Stimulated activated CD4-positive, alpha-beta T cell treated with anti-CD3 and anti-CD28 coated beads, Interleukin-15, amount 100 ng/mL, for 24 hours (primary cell): Measurements from ENCODE around the gene CFDP1.

ENCODE experiments used
- DNase-seq: peaks from one replicate; pipeline ENCODE4 v3.0.0-alpha.2; 2020

Gene CFDP1

GRCh38 chr16:75432828-75433731, at the start of gene CFDP1:
CFDP1 (minus strand) TSS chr16:75433503; CDS start chr16:75433352, 151 bp downstream.
- DNase-seq, result peak; percentile 97

DNA sequence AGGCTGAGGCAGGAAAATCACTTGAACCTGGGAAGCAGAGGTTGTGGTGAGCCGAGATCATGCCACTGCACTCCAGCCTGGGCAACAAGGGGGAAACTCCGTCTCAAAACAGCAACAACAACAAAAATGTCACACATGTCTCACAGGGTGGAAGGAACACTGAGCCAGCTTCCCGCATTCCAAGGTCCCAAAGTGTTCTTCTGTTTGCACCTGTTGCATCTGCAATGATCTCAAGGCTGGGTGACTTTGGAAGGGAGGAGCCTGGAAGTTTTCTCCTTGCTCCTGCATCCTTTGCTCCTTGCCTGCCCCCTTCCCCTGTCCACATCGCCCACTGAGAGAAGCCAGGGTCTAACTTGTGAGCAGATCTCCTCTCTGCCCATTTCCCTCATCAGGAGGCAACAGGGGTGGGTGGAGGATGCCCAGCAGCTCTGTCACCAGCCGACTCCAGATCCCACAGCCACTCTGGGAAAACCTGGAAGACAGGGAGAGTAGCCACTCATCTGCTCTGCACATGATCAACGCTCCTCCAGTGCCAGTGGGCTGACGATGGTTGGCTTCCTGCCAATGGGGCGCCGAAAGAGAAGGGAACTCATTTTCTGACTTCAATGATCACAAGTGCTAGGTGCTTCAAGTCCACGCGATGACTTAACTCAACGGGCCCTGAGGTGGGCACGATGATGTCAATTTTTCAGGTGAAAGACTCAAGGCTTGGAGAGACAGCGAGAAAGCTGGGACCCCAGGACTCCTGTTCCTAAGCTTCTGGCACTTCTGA, 49.3 kb upstream of the CFDP1 start:
- no peak for DNase-seq

- DNase-seq, result no peak
Measured at GRCh38 chr16:75481475-75481874, 48.2 kb upstream of the CFDP1 start.

GRCh38 chr16:75479421-75479990, 46.2 kb upstream of the CFDP1 start:
- no peak for DNase-seq

DNA sequence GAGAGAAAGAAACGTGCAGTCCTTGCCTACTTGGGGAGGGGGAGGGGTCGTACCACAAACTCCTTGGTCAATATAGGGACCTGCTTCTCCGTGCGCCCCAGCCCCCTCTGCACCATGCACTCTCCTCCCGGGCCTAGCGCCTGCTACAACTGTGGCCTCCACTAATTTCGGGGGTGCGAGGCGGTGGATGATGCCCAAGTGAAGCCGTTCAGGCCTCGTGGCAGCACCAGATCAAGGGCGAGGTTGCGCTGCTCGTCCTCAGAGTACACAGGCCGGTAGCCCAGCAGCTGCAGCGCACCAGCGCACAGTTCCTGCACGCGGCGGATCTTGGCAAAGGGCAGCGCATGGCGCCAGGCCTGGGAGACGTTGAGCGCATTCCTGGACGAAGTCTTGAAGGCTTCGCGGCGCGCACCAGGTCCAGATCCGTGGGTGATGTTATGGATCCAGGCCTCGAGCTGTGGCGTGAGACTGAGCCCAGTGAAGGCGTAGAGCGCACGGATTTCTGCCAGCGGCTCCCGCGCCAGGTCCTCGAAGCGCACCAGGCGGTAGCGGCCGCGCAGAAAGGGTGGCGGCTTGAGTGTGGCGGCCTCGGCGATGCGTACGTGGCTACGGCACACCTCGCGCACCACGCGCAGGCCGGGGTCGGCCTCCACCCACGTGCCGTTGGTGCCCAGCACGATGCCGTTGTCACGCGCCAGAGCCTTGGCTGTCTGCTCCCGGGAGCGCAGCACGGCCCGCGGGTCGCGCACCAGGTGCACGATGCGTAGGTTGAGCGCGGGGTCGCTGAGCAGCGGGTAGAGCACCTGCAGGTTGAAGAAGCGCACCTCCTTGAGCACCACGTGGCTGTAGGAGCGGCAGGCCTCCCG, 45.4 kb upstream of the CFDP1 start:
- DNase-seq, result no peak

- no peak for DNase-seq
Measured at GRCh38 chr16:75477680-75478473, 44.6 kb upstream of the CFDP1 start.

GRCh38 chr16:75476817-75477216, 43.5 kb upstream of the CFDP1 start:
- DNase-seq, result no peak

GRCh38 chr16:75475420-75475847, 42.1 kb upstream of the CFDP1 start:
- DNase-seq, result no peak

DNA sequence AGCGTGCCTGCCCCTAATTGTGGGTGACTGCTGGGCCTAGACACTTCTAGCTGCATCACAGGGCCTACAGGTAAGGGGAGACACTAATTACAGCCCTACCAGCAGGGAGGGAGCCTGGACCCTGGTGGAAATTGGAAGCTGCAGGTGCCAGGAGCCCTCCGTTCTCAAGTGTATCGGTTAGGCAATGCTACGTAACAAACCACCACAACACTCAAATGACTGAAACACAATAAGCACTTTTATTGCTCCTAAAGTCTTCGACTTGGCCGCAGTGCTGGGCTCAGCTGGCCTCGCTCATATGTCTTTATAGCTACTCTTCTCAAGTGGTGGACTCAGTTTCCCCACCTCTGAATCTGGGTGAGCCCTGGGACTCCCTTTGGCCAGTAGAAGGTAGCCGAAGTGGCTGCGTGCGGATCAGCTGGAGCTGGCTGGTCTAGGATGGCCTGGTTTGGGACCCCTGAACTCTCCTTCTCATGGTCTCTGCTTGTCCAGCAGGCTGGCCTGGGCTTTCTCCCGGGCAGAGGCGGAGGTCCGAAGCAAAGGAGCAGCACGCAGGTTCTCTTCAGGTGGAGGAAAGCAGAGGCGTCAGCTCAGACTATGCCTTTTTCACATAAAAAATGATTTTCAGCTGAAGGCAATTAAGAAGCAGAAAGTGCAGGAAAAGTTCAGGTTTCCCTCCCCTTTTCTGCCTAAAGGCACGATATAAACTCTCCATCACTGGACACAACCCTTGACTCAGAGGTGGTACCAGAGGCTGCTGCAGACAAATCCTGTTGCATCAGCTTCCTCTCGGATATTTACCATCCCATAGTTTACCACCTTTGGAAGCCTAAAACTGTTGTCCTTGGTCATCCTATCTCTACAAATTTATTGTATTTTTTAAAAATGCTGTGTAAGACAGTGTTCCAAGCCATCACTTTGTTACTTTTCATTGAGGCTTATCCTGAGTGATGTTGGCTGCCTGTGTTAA, 39.9 kb upstream of the CFDP1 start:
- DNase-seq, result no peak

GRCh38 chr16:75471723-75472633, 38.7 kb upstream of the CFDP1 start:
- peak; percentile 40 for DNase-seq

- no peak for DNase-seq
Measured at GRCh38 chr16:75466760-75467159, 33.5 kb upstream of the CFDP1 start.

- DNase-seq, result peak; percentile 100
Measured at GRCh38 chr16:75464122-75464918, 31.0 kb upstream of the CFDP1 start, which contains the start of gene TMEM170A. TMEM170A (minus strand) TSS chr16:75464689; CDS start chr16:75464600, 89 bp downstream.

DNA sequence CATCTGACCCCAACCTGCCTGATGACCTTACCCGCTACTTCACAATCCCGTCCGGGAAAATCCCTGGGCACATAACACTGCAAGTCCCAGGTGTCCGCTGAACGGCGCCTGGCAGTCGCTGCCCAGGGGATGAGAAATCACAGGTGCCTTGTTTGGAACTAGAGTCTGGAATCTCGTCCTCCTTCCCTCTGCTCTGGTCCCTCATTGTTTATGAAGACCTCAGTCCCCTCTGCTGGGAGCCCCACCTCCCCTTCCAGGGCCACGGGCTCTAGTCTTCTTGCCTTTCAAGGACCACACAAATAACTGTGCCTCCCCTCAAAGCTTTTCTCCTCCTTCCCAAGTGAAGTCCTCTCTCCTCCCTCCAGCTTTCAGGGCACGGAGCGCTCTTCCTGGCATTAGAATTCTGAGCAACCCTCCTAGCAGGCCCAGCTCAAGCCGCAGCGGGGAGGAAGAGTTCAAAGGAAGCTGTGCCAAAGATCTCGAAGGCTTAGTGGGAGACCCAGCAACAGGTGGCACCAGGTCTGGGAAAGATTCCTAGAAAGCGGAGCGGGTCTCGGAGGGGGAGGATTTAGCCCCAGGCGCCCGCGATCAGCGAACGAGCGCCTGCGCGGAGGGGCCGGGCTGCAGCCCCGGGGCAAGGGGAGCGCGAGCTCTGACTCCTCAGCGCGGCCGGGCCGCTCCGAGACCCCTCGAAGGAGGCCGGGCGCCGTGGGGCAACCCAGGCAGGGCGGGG, 30.3 kb upstream of the CFDP1 start:
- peak; percentile 46 for DNase-seq

- DNase-seq, result no peak
Measured at GRCh38 chr16:75462806-75463205, 29.5 kb upstream of the CFDP1 start.

DNA sequence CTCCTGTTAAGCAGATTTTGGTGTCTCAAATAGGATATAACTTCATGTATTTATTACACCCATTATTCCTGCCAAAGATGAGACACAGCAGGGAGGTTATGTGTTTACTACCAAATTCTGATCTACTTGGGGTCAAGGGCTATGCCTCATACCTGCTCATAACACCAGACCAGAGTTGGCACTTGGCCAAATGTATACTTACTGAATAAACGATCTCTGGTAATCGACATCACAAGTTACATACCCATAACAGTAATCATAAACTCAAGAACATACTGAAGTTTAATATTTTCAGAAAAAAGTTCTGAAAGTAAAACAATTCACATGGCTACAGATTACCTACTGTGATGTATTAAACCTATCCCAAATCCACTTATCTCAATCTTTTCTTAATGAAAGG, 28.3 kb upstream of the CFDP1 start:
- no peak for DNase-seq

DNA sequence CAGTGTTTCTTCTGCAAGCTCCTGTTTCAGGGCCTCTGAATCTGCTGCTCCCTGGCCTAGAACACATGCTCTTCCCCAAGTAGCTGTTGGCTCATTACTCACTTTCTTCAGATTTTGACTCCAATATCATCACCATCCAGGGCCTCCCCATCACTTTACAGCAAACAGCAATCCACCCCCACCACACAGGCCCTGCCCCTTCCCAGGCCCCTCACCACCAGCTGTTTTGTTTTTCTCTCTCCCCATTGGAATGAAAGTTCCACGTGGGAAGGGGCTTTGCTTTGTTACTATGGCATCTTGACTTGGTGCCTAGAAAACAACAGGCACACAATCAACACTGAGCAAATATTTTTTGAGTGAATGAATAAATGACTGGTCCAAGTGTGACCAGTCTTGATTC, 27.1 kb upstream of the CFDP1 start:
- DNase-seq, result no peak

DNA sequence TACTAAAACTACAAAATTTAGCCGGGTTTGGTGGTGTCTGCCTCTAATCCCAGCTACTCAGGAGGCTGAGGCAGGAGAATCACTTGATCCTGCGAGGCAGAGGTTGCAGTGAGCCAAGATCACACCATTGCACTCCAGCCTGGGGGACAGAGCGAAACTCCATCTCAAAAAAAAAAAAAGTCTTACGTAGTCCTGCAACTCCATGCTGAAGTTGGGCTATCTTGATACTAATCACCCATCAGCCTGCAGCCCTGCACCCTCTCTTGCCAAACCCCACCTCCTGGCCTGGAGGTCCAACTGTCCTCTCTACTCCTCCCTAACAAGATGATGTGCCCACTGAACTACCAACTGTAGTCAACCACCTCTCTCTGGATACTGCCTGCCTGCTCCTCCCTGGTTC, 26.4 kb upstream of the CFDP1 start:
- no peak for DNase-seq

DNA sequence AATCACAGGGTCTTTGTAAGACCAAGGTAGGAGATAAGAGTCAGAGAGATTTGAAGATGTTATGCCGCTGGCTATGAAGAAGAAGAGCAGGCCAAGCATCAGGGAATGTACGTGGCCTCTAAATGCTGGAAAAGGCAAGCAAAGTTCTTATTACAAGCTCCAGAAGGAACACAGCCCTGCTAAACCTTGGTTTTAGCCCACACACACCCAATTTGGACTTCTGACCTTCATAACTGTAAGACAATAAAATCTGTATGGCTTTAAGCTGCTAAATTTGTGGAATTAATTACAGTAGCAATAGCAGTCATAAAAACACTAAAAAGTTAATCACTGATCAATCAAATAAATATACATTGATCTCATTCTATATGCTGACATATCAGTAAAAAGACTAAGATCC, 25.1 kb upstream of the CFDP1 start:
- DNase-seq, result no peak
